NOMO-1 (cell line): ENCODE measurements around the gene ANAPC2.
A peak's percentile ranks its signal among the peaks of the same experiment; 100 is the strongest.

ENCODE experiments used
- DNase-seq, 2 experiments: peaks; one replicate each; lab custom pipeline; 2025; ENCODE audit not compliant: unreplicated experiment in 2 of 2; lab: John Stamatoyannopoulos, UW

ANAPC2 gene

GRCh38 chr9:137188490-137189296 is at the start of gene ANAPC2, which contains the start of gene SSNA1:
TSS of gene ANAPC2 (minus strand) at chr9:137188560. CDS start at chr9:137188532, 28 bp downstream.
TSS of gene SSNA1 (plus strand) at chr9:137188676. CDS start at chr9:137188727, 51 bp downstream.
- peak; percentile 93 to 96 for DNase-seq

- DNase-seq = no peak
Measured at GRCh38 chr9:137236936-137237421, 48.6 kb upstream of the ANAPC2 start.

- peak; percentile 80 to 93 for DNase-seq
Measured at GRCh38 chr9:137236238-137236935, 48.0 kb upstream of the ANAPC2 start.

GRCh38 chr9:137235424-137236237 is 47.3 kb upstream of the ANAPC2 start:
- DNase-seq = no peak

GRCh38 chr9:137234758-137235423 is 46.5 kb upstream of the ANAPC2 start:
- no peak for DNase-seq

GRCh38 chr9:137234055-137234697 is 45.8 kb upstream of the ANAPC2 start:
- DNase-seq = no peak

- DNase-seq = no peak
Measured at GRCh38 chr9:137233143-137233980, 45.0 kb upstream of the ANAPC2 start.

GRCh38 chr9:137232510-137232909 is 44.1 kb upstream of the ANAPC2 start:
- no peak for DNase-seq

- DNase-seq = no peak
Measured at GRCh38 chr9:137232101-137232500, 43.7 kb upstream of the ANAPC2 start.

- no peak for DNase-seq
Measured at GRCh38 chr9:137231372-137232039, 43.1 kb upstream of the ANAPC2 start.

GRCh38 chr9:137230705-137231371 is 42.5 kb upstream of the ANAPC2 start, which contains the start of gene SLC34A3:
TSS of gene SLC34A3 (plus strand) at chr9:137230901. CDS start at chr9:137231703, 802 bp downstream.
- DNase-seq = no peak

GRCh38 chr9:137229903-137230704 is 41.7 kb upstream of the ANAPC2 start:
- no peak for DNase-seq

- no peak for DNase-seq
Measured at GRCh38 chr9:137228968-137229896, 40.9 kb upstream of the ANAPC2 start.

- DNase-seq = no peak
Measured at GRCh38 chr9:137228506-137228967, 40.2 kb upstream of the ANAPC2 start.

GRCh38 chr9:137227853-137228505 is 39.6 kb upstream of the ANAPC2 start:
- no peak for DNase-seq
